Femur (tissue), 1 donor: ENCODE measurements around the gene RNF144A.

ENCODE experiments used
- DNase-seq: peaks from one replicate; pipeline ENCODE4 v3.0.0-alpha.2; 2017

The RNF144A gene

GRCh38 chr2:6930923-6931647 lies 13.9 kb downstream of the RNF144A start:
- peak; percentile 10 for DNase-seq

- no peak for DNase-seq
Observed at GRCh38 chr2:6931753-6932152, 14.5 kb downstream of the RNF144A start.

DNA sequence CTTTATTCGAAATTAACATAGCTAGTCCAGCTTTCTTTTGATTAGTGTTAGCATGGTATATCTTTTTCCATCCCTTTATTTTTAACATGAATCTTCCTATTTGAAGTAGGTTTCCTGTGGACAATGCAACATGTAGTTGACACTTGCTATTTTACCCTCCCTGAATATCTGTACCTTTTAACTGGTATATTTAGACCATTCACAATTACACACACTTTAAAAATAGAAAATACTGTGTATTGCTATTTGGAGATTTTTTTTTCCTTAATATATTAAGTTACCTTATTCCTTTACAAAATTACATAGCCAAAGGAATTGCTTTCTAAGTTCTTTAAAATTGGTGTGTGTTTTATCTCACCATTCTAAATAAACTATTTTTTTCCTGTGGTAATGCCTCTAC lies 15.0 kb downstream of the RNF144A start:
- no peak for DNase-seq

DNA sequence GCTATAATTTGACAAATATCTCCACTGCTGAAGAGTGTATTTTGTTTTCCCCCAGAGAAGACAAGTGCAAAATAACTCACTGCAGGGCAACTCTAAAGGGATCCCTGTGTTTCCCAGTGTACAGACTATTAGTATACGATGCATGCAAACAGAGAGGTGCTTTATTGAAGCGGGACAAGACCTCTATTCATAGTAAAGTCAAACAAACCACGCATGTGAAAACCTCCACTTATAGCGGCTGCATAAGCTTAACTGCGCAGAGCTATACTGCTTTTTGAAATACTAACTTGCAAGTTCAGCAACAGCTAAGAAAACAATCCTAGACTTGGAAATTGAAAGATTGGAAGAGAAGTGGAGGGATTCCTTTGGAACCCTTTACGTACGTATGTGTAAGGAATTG lies 15.6 kb downstream of the RNF144A start:
- DNase-seq = peak; percentile 12

GRCh38 chr2:6933911-6934310 lies 16.7 kb downstream of the RNF144A start:
- no peak for DNase-seq

DNA sequence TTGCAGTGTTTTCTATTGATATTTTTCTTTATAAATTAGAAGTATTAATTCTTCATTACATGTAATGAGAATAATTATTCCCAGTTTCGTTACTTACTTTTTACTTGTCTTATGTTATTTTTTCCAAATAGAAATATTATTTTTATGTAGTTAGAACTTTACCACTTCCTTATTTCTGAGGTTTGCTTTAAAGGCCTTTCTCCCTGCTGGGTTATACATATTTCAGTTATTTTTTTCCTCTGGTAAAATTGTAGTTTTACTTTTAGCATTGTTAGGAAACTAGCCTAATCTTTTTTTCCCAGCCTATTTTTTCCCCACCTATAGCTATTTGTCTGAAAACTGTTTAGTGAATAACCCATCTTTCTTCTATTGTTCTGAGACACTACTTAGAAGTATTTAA lies 17.1 kb downstream of the RNF144A start:
- DNase-seq = no peak

DNA sequence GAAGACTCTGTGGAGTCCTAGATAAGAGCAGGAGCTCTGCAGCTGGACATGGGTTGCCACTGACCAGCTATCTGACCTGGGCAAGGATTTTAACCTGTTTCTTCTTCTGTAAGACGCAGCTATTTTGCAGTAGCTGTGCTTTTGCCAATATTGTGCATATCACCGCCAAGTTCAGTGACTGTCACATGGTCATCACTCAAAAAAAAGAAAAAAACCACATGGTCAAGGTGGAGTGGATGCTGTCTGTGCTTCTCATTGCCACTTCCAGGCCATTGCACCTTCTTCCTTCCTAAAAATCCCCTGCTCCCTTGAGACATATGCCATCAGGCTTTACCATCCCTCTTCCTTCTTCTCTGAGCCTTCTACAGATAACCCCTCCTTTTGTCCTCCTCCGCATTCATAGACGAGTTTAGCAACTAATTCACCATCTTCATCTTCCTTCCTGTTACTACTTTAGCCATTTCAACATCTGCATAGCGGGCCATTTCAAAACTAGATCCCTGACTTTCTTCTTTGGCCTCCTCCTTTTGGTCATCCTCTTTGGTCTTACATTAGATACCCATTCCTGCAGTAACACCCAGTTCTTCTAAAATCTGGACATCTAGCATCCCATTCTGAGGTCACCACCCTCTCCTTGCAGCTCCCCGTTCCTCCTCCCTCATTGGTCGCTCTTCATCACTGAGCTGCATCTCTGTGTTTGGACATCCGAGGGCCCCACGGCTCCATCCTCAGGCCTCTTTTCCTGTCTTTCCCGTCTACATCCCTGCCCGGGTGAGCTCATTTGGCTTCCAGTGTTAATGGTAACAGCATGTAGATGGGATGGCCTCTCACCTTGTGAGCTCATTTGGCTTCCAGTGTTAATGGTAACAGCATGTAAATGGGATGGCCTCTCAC lies 17.8 kb downstream of the RNF144A start:
- DNase-seq = peak; percentile 10

GRCh38 chr2:6935652-6936020 lies 18.4 kb downstream of the RNF144A start:
- DNase-seq = peak; percentile 11

GRCh38 chr2:6937157-6937556 lies 19.9 kb downstream of the RNF144A start:
- peak; percentile 10 for DNase-seq

- DNase-seq = peak; percentile 12
Observed at GRCh38 chr2:6937582-6937981, 20.4 kb downstream of the RNF144A start.

DNA sequence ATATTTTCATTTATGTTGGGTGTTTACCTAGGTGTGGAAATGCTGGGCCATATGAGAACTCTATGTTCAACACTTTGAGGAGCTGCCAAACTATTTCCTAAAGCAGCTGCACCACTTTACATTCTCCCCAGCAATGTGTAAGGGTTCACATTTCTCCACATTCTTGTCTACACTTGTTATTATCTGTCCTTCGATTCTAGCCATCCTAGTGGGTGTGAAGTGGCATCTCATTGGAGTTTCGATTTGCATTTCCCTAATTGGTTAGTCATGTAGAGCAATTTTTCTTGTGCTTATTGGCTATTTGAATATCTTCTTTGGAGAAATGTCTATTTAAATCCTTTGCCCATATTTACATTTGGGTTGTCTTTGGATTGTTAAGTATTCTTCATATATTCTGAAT lies 21.9 kb downstream of the RNF144A start:
- DNase-seq = no peak

GRCh38 chr2:6940820-6941219 lies 23.6 kb downstream of the RNF144A start:
- DNase-seq = no peak

GRCh38 chr2:6941299-6942046 lies 24.3 kb downstream of the RNF144A start:
- no peak for DNase-seq

DNA sequence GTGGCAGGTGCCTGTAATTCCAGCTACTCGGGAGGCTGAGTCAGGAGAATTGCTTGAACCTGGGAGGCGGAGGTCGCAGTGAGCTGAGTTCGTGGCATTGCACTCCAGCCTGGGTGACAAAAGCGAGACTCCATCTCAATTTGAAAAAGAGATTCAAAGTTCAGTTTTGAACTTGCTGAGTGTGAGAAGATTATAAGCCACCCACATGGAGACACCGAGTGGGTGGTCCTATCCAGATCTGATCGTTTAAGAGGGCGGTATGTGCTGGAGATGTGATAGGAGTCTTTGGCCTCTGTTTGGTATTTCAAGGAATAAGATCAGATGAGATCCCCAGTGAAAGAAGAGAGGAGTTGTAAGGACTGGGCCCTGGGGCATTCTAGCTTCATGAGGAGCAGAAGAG lies 25.6 kb downstream of the RNF144A start:
- DNase-seq = no peak

DNA sequence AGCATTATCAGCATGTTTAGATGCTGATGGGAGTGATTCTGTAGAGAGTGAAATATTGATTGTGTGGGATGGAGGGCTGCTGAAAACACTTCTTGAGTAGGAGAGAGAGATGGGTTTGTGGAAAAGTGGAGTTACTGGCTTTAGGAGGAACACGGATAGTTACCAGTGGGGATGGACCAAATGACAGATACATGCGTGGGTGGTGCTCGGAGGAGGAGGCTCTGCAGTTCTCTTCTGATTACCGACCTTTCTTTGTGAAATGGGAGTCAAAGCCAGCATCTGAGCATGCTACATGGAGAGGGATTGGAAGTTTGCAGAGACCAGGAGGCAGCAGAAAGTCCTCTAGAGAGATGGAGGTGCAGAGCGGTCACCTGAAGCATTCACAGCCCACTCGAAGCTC lies 26.3 kb downstream of the RNF144A start:
- no peak for DNase-seq

GRCh38 chr2:6943971-6944370 lies 26.8 kb downstream of the RNF144A start:
- DNase-seq = no peak

- peak; percentile 15 for DNase-seq
Observed at GRCh38 chr2:6944555-6944954, 27.3 kb downstream of the RNF144A start.

GRCh38 chr2:6945087-6945813 lies 28.0 kb downstream of the RNF144A start:
- DNase-seq = no peak

DNA sequence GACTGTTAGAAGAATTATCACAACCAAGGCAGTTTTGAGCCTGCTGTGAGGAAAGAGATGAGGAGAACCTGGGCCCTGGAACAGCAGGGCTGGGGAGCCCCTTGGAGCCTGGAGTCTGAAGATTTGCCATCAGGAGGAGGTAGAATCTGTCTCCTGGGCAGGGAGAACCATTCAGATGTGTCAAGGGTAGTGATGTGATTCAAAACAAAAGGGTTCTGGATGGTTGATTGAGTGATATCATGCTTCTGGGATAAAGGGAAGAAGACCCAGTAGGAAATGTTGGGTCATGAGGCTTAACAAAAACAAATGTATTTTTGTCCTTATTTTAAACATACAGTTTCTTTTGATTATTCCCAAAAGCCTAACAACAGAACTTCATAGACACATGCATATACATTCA lies 28.6 kb downstream of the RNF144A start:
- DNase-seq = no peak

DNA sequence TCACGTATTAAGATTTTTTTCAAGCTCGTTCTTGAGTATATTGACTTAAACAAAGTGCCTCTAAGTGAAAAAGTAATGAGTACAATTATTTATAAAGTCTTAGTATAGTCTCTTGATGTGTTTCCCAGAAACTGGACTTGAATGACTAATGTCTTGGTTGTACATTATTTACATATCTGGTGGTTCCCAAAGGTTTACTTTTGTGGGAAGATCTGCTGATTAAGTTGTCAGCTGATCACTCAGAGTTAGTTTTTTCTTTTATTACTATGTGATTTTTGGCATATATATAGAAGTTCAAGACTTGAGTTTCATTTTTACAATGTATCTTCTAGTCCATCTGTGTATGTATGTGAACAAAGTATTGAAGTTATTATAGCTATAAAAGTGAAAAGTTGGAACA lies 29.5 kb downstream of the RNF144A start:
- DNase-seq = no peak

- DNase-seq = peak; percentile 10
Observed at GRCh38 chr2:6947929-6948676, 30.9 kb downstream of the RNF144A start.
